Measurements from ENCODE around the gene TRIM52. TPM values are rescaled to one million over a fixed set of nuclear protein-coding genes. Genes with fewer than 3 reads are reported as not detected.

The TRIM52 gene
- total and polyA plus RNA-seq, 9 of the 15 experiments (the other 6 are each of a cell fraction or from before 2014, with no cell fraction given): 3.3 to 21.9 (median 13.5) TPM

- TF ChIP-seq KDM5B (IDR thresholded peaks at IDR 0.05; ENCODE audit: insufficient replicate concordance, low read depth, low read length) (peak; percentile 33), ZBTB8A (IDR thresholded peaks at IDR 0.05; ENCODE audit: partially characterized antibody) (no peak), SRSF9 (IDR thresholded peaks at IDR 0.05; ENCODE audit: borderline replicate concordance, low read depth, low read length) (no peak), FIP1L1 (IDR thresholded peaks at IDR 0.05; ENCODE audit: low read depth, low read length, poor library complexity, severe bottlenecking) (no peak), MBD2 (IDR thresholded peaks at IDR 0.05; ENCODE audit: borderline replicate concordance, low read depth) (no peak; the same call in 1 of the 2 replicates), THRA (IDR thresholded peaks at IDR 0.05) (no peak), MCM3 (IDR thresholded peaks at IDR 0.05) (no peak), FOSL1 (tag; conservative IDR thresholded peaks at IDR 0.05) (no peak; the same call in 1 of the 2 replicates), ZNF655 (CRISPR knock-in tag; IDR thresholded peaks at IDR 0.05) (no peak), NFXL1 (CRISPR knock-in tag; IDR thresholded peaks at IDR 0.05) (no peak), NCOA4 (IDR thresholded peaks at IDR 0.05; ENCODE audit: partially characterized antibody) (no peak), BRF1 (IDR thresholded peaks at IDR 0.05; ENCODE audit: borderline replicate concordance, extremely low read depth, insufficient read length) (no peak), EP400 (IDR thresholded peaks at IDR 0.05) (peak; percentile 63; the same call in 1 of the 2 replicates), HOXB6 (CRISPR knock-in tag; IDR thresholded peaks at IDR 0.05; ENCODE audit: borderline replicate concordance) (no peak), KDM1A (IDR thresholded peaks at IDR 0.05) (peak; percentile 71 to 88), CLOCK (CRISPR knock-in tag; IDR thresholded peaks at IDR 0.05; ENCODE audit: borderline replicate concordance) (no peak), SNRNP70 (optimal IDR thresholded peaks at IDR 0.05; ENCODE audit: low read depth, low read length) (no peak), SAFB2 (IDR thresholded peaks at IDR 0.05; ENCODE audit: borderline replicate concordance, low read depth, low read length, severe bottlenecking) (no peak), ZC3H11A (IDR thresholded peaks at IDR 0.05; ENCODE audit: low read depth, low read length) (no peak)
Measured at GRCh38 chr5:181215997-181216989, 44.6 kb downstream of the TRIM52 start (continued).
